ENCODE data around the gene SHLD2. TPM values are rescaled to one million over a fixed set of nuclear protein-coding genes. Genes with fewer than 3 reads are reported as not detected.
A peak's percentile ranks its signal among the peaks of the same experiment; 100 is the strongest.

SHLD2 gene
- total and polyA plus RNA-seq, 2 of the 13 experiments (the other 11 are each of a cell fraction or from before 2014, with no cell fraction given) = 25.7 to 53.7 TPM

- TF ChIP-seq THAP8 (CRISPR knock-in tag; IDR thresholded peaks at IDR 0.05; ENCODE audit: borderline replicate concordance) = peak; percentile 79; the same call in 1 of the 2 replicates
- TF ChIP-seq ZSCAN20 (CRISPR knock-in tag; IDR thresholded peaks at IDR 0.05; ENCODE audit: borderline replicate concordance) = peak; percentile 58; the same call in 1 of the 2 replicates
- peak; percentile 55; the same call in 1 of the 2 replicates for TF ChIP-seq RELA (CRISPR knock-in tag; IDR thresholded peaks at IDR 0.05)
- TF ChIP-seq, protein P1, sequence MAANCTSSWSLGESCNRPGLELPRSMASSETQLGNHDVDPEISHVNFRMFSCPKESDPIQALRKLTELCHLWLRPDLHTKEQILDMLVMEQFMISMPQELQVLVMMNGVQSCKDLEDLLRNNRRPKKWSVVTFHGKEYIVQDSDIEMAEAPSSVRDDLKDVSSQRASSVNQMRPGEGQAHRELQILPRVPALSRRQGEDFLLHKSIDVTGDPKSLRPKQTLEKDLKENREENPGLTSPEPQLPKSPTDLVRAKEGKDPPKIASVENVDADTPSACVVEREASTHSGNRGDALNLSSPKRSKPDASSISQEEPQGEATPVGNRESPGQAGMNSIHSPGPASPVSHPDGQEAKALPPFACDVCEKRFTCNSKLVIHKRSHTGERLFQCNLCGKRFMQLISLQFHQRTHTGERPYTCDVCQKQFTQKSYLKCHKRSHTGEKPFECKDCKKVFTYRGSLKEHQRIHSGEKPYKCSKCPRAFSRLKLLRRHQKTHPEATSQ (CRISPR knock-in tag; IDR thresholded peaks at IDR 0.05; ENCODE audit: borderline replicate concordance) = 0 out of 2 replicates have a peak, but pooled peaks have one; percentile 62
- peak; percentile 75 for TF ChIP-seq ZNF451 (CRISPR knock-in tag; IDR thresholded peaks at IDR 0.05)
- TF ChIP-seq, protein P2, sequence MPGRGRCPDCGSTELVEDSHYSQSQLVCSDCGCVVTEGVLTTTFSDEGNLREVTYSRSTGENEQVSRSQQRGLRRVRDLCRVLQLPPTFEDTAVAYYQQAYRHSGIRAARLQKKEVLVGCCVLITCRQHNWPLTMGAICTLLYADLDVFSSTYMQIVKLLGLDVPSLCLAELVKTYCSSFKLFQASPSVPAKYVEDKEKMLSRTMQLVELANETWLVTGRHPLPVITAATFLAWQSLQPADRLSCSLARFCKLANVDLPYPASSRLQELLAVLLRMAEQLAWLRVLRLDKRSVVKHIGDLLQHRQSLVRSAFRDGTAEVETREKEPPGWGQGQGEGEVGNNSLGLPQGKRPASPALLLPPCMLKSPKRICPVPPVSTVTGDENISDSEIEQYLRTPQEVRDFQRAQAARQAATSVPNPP (CRISPR knock-in tag; IDR thresholded peaks at IDR 0.05) = 0 out of 2 replicates have a peak, but pooled peaks have one; percentile 63
- TF ChIP-seq SAP130 (CRISPR knock-in tag; IDR thresholded peaks at IDR 0.05; ENCODE audit: low read depth) = peak; percentile 92
- TF ChIP-seq, protein P3, sequence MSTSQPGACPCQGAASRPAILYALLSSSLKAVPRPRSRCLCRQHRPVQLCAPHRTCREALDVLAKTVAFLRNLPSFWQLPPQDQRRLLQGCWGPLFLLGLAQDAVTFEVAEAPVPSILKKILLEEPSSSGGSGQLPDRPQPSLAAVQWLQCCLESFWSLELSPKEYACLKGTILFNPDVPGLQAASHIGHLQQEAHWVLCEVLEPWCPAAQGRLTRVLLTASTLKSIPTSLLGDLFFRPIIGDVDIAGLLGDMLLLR (CRISPR knock-in tag; IDR thresholded peaks at IDR 0.05) = peak; percentile 96
- TF ChIP-seq MXI1 (IDR thresholded peaks at IDR 0.05; ENCODE audit: borderline replicate concordance, low read depth, low read length) = peak; percentile 96; the same call in 2 of the 3 replicates
- peak; percentile 77; the same call in 1 of the 2 replicates for TF ChIP-seq GPN1 (CRISPR knock-in tag; IDR thresholded peaks at IDR 0.05; ENCODE audit: borderline replicate concordance)
- TF ChIP-seq ZNF724P (CRISPR knock-in tag; IDR thresholded peaks at IDR 0.05; ENCODE audit: borderline replicate concordance) = peak; percentile 69; the same call in 1 of the 2 replicates
- TF ChIP-seq ARNT2 (CRISPR knock-in tag; IDR thresholded peaks at IDR 0.05; ENCODE audit: low read depth) = peak; percentile 73
- no peak for TF ChIP-seq NR2F2 (IDR thresholded peaks at IDR 0.05; ENCODE audit: borderline replicate concordance, low read depth)
- peak; percentile 34; the same call in 1 of the 2 replicates for TF ChIP-seq ZNF484 (CRISPR knock-in tag; IDR thresholded peaks at IDR 0.05; ENCODE audit: borderline replicate concordance, low read depth)
- no peak for TF ChIP-seq PHF20 (CRISPR knock-in tag; IDR thresholded peaks at IDR 0.05)
- peak; percentile 73; the same call in 1 of the 2 replicates for TF ChIP-seq AHR (CRISPR knock-in tag; IDR thresholded peaks at IDR 0.05)
- TF ChIP-seq NR2F1 (CRISPR knock-in tag; IDR thresholded peaks at IDR 0.05) = 0 out of 4 replicates have a peak, but pooled peaks of 1 of the 2 experiments have one; percentile 26
- TF ChIP-seq JUND (CRISPR knock-in tag; IDR thresholded peaks at IDR 0.05) = peak; percentile 70; the same call in 1 of the 2 replicates
- TF ChIP-seq, protein P4, sequence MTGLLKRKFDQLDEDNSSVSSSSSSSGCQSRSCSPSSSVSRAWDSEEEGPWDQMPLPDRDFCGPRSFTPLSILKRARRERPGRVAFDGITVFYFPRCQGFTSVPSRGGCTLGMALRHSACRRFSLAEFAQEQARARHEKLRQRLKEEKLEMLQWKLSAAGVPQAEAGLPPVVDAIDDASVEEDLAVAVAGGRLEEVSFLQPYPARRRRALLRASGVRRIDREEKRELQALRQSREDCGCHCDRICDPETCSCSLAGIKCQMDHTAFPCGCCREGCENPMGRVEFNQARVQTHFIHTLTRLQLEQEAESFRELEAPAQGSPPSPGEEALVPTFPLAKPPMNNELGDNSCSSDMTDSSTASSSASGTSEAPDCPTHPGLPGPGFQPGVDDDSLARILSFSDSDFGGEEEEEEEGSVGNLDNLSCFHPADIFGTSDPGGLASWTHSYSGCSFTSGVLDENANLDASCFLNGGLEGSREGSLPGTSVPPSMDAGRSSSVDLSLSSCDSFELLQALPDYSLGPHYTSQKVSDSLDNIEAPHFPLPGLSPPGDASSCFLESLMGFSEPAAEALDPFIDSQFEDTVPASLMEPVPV (CRISPR knock-in tag; IDR thresholded peaks at IDR 0.05) = peak; percentile 90
- peak; percentile 63; the same call in 1 of the 2 replicates for TF ChIP-seq ELF3 (CRISPR knock-in tag; IDR thresholded peaks at IDR 0.05)
- peak; percentile 94; the same call in 1 of the 2 replicates for TF ChIP-seq ZNF772 (CRISPR knock-in tag; IDR thresholded peaks at IDR 0.05)
Observed at GRCh38 chr10:87095236-87095945, 385 bp downstream of the SHLD2 start (continued).
